Left lung (tissue), 10 donors: ENCODE measurements around the gene TBXAS1. TPM values are rescaled to one million over a fixed set of nuclear protein-coding genes. Genes with fewer than 3 reads are reported as not detected.

Source experiments
- ATAC-seq: fragments of 200-7000 bp; cut with Tn5 transposase; one replicate; pipeline ENCODE4 v1.9.1; 2020; ENCODE audit warnings: moderate library complexity
- DNase-seq, 4 donors: peaks; one replicate each; pipeline ENCODE4 v3.0.0-alpha.2; 2013 to 2020
- H3K27ac ChIP-seq, 2 donors: fragments of 200-600 bp; sonication (generic) in 1 of 2; one replicate each; pipeline versions ENCODE4 v1.5.0 to v1.8.0; 2020 to 2021
- H3K27me3 ChIP-seq, 2 donors: fragments of 200-600 bp; sonication (generic) in 1 of 2; one replicate each; pipeline versions ENCODE4 v1.5.0 to v1.8.0; 2020 to 2021
- H3K36me3 ChIP-seq, 2 donors: fragments of 200-600 bp; sonication (generic) in 1 of 2; one replicate each; pipeline versions ENCODE4 v1.5.0 to v1.8.0; 2020 to 2021
- H3K4me1 ChIP-seq, 2 donors: fragments of 200-600 bp; one replicate each; pipeline ENCODE4 v1.8.0; 2021
- H3K4me3 ChIP-seq, 2 donors: fragments of 200-600 bp; sonication (generic) in 1 of 2; one replicate each; pipeline versions ENCODE4 v1.5.0 to v1.8.0; 2020 to 2021; ENCODE audit warnings: mild to moderate bottlenecking in 1 of 2
- H3K9me3 ChIP-seq, 2 donors: fragments of 200-600 bp; sonication (generic) in 1 of 2; one replicate each; pipeline versions ENCODE4 v1.5.0 to v1.8.0; 2020 to 2021
- CTCF ChIP-seq, 2 donors: fragments of 200-600 bp; sonication (generic) in 1 of 2; IDR thresholded peaks; one replicate each; pipeline versions ENCODE4 v1.5.0 to v1.8.0; 2021; ENCODE audit warnings: antibody characterized with exemption in 2 of 2
- intact Hi-C, 2 donors: fragments of 100-400 bp; cut with DNase I; formaldehyde crosslinking; loops; one replicate each; pipeline versions ENCODE4 v1.11.2 to v1.14.2; 2022
- polyA plus RNA-seq, 6 donors: library from polyadenylated mRNA; unstranded; fragments of 120-200 nt; gene quantifications; one replicate each; pipeline ENCODE4 v1.2.1, GENCODE V29; 2013; ENCODE audit not compliant: insufficient read length in 6 of 6
- total RNA-seq, 2 donors: library from RNA; stranded (reverse); fragmentation: NEBNext Ultra II Directional; extraction: Animal tissue kit (Norgen Biotek cat#: 25700); gene quantifications; one replicate each; pipeline ENCODE4 v1.2.1, GENCODE V29; 2021
- donor health status: DM: no; HTN: yes; CAD: no.
- donor health status: DM: no; HTN: no; CAD: no.

TBXAS1 gene
- total and polyA plus RNA-seq, 8 donors: 8.2 to 103 (median 9.6) TPM

GRCh38 chr7:139941421-139941820, 112.4 kb downstream of the TBXAS1 start:
- intact Hi-C loops: no loop called here
- no peak for TF ChIP-seq CTCF (IDR thresholded peaks at IDR 0.05)
- peaks cover 3 to 24% of the 10 kb centered on the region in 2 donors for H3K4me1 ChIP-seq
- H3K27ac ChIP-seq: no peak overlapping the region
- H3K36me3 ChIP-seq: peaks cover 0 to 52% of the 10 kb centered on the region in 2 donors
- H3K9me3 ChIP-seq: no peaks in the 10 kb centered on the region
- no peak for ATAC-seq
- H3K4me3 ChIP-seq: no peak overlapping the region
- DNase-seq: no peak
- H3K27me3 ChIP-seq: no peaks in the 10 kb centered on the region

GRCh38 chr7:139941866-139942265, 112.8 kb downstream of the TBXAS1 start:
- no peak for TF ChIP-seq CTCF (IDR thresholded peaks at IDR 0.05)
- no peaks in the 10 kb centered on the region for H3K9me3 ChIP-seq
- H3K27me3 ChIP-seq: no peaks in the 10 kb centered on the region
- H3K36me3 ChIP-seq: peaks cover 0 to 47% of the 10 kb centered on the region in 2 donors
- intact Hi-C loops: no loop called here
- ATAC-seq (no peak), DNase-seq (no peak)
- H3K4me3 ChIP-seq: no peak overlapping the region
- no peak overlapping the region for H3K27ac ChIP-seq
- H3K4me1 ChIP-seq: peaks cover 3 to 20% of the 10 kb centered on the region in 2 donors

GRCh38 chr7:139942636-139943035, 113.6 kb downstream of the TBXAS1 start:
- H3K4me1 ChIP-seq: peaks cover 3 to 12% of the 10 kb centered on the region in 2 donors
- no peaks in the 10 kb centered on the region for H3K27me3 ChIP-seq
- no peak overlapping the region for H3K4me3 ChIP-seq
- no peaks in the 10 kb centered on the region for H3K9me3 ChIP-seq
- ATAC-seq: no peak
- no peak for DNase-seq
- no peak overlapping the region for H3K27ac ChIP-seq
- TF ChIP-seq CTCF (IDR thresholded peaks at IDR 0.05): no peak
- intact Hi-C loops: no loop called here
- H3K36me3 ChIP-seq: peaks cover 0 to 43% of the 10 kb centered on the region in 2 donors

- TF ChIP-seq CTCF (IDR thresholded peaks at IDR 0.05): no peak
- Histone ChIP-seq H3K36me3 (peaks cover 0 to 42% of the 10 kb centered on the region in 2 donors), H3K27ac (no peak overlapping the region), H3K4me1 (peaks cover 3 to 4% of the 10 kb centered on the region in 2 donors), H3K4me3 (no peak overlapping the region), H3K9me3 (no peaks in the 10 kb centered on the region), H3K27me3 (no peaks in the 10 kb centered on the region)
- DNase-seq (no peak), ATAC-seq (no peak)
- intact Hi-C loops: no loop called here
Measured at GRCh38 chr7:139943401-139943800, 114.3 kb downstream of the TBXAS1 start.

GRCh38 chr7:139944248-139944647, 115.2 kb downstream of the TBXAS1 start:
- DNase-seq (no peak), ATAC-seq (peak; percentile 88)
- H3K9me3 ChIP-seq: no peaks in the 10 kb centered on the region
- H3K27ac ChIP-seq: no peak overlapping the region
- no peaks in the 10 kb centered on the region for H3K27me3 ChIP-seq
- H3K4me3 ChIP-seq: no peak overlapping the region
- H3K4me1 ChIP-seq: peaks cover 0 to 3% of the 10 kb centered on the region in 2 donors
- TF ChIP-seq CTCF (IDR thresholded peaks at IDR 0.05): no peak
- intact Hi-C loops: no loop called here
- peaks cover 0 to 35% of the 10 kb centered on the region in 2 donors for H3K36me3 ChIP-seq
